HG03097 (cell line): ENCODE results near the gene PTGIR.
"Not testable (repeated sequence)": the region's sequence is repeated elsewhere in the genome, so short reads cannot be mapped to it uniquely, and the experiment has no call there.

Experiments used
- ATAC-seq: cut with Tn5 transposase; IDR thresholded peaks from one replicate; pipeline ENCODE4 v1.9.1; 2021; ENCODE audit not compliant: unreplicated experiment, low FRiP score

PTGIR gene

DNA sequence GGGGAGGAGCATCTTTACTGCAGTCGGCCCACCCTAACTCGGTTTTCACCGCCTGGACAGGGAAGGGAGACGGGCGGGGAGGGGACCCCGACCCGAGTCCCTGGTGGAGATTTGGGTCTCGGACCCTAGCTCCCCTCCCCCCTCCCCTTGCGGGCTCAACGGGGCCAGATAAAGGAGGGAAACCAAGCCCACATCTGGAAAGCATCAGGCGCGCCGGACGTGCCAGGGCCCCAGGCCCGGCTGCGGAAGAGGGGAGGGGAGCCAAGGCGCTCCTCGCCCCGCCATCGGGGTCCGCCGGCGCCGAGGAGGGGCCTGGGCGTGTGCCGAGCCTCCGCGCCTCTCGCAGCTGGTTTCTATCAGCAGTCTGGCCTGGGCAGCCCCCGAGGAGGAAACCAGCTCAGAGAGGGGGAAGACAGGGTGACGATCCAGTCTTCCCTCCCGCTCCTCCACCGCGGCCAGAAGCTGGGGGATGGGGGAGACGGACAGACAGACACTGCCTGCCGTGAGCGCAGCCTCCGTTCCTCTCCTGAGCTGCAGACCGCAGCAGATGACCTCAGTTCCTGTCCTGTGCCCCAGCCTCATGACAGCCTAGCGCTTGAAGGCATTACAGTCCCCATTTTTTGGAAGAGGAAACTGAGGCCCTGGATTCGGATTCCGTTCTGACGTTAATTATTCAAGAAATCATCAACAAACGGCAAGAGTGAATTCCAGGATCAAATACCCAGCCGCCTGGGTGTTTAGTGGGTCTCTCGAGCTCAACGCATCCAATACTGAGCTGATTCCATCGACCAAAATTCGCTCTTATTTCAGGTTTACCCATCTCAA is 14.7 kb upstream of the PTGIR start:
- ATAC-seq, result no peak

DNA sequence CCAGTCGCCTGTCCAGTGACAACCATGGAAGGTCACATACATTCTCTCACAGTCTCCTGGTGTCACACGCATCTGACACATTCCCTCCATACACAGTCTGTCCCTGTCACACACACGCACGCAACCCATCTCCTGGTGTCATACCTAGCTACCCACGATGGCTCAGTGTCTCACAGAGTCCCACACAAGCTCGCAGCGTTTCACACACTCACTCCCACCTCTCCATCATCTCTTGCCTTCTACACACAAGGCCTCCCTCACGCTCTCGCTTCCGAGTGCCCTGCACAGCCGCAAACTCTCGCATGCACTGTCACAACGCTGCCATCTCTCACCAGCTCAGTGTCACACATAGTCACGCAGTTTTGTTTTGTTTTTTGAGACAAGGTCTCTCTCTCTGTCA is 12.3 kb upstream of the PTGIR start:
- no peak for ATAC-seq

GRCh38 chr19:46635920-46636761 is 11.3 kb upstream of the PTGIR start, which contains the start of gene GNG8:
GNG8 (minus strand) TSS chr19:46636202; CDS start chr19:46634682, 1,520 bp downstream.
- no peak for ATAC-seq

DNA sequence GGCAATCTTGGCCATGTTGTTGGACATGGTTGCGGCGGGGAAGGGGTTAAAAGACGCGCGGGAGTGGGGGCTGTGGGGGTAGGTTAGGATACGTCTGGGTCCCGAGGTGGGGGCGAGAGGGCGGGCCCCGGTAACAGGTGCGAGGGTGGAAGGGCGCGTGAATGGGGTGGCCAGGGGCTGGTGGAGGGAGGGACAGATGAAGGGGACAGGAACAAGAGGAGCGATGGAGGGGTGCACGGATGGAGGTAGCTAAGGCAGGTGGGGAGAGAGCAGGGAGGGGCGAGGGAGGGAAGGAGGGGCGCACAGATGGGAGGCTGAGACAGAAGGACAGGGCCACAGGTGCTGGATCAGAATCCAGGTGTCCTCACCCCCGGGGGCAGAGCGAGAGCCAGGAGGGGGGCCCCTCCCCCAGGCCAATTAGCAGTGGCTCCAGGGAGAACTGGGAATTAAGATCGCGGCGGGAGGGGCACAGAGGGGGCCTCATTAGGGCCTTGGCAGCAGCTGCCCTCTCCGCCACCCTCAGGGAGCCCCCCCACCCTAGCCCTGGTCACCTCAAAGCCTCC is 9.8 kb upstream of the PTGIR start:
- ATAC-seq, result no peak

GRCh38 chr19:46634045-46634655 is 9.3 kb upstream of the PTGIR start:
- ATAC-seq, result no peak

DNA sequence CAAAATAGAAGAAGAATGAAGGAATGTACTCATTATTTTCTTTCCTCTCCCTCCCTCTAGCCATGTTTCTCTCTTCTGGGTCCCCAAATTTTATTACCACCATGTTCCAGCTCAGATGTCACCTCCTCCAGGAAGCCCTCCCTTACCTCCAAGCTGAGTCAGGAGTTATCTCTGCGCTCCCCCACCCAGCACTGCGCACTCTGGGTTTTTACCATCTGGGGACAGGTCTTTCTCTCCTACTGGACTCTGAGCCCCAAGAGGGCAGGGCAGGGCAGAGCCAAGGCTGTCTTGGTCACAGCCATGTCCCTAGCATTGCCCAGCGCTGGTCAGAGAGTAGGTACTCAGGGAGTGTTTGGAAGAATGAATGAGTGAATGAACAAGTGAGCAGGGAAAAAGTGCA is 8.2 kb upstream of the PTGIR start:
- no peak for ATAC-seq

GRCh38 chr19:46631481-46631880 is 6.6 kb upstream of the PTGIR start:
- ATAC-seq, result no peak

GRCh38 chr19:46630586-46631205 is 5.8 kb upstream of the PTGIR start:
- no peak for ATAC-seq

GRCh38 chr19:46629546-46630025 is 4.7 kb upstream of the PTGIR start:
- ATAC-seq, result no peak

DNA sequence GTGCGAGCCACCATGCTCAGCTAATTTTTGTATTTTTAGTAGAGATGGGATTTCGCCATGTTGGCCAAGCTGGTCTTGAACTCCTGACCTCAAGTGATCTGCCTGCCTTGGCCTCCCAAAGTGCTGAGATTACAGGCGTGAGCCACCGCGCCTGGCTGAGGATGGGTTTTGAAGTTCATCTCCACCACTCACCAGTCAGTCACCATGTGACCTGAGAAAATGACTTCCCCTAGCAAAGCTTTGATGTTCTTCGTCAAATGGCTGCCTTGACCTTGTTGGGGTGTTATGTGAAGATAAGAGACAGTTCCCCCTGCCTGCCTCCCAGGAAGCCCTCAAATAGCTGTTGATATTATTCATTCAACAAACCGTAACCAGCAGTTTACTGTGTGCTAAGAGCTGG is 4.1 kb upstream of the PTGIR start:
- not testable (repeated sequence) for ATAC-seq

- ATAC-seq, result no peak
These were observed 1.6 kb upstream of the PTGIR start for GRCh38 chr19:46626446-46626845.

DNA sequence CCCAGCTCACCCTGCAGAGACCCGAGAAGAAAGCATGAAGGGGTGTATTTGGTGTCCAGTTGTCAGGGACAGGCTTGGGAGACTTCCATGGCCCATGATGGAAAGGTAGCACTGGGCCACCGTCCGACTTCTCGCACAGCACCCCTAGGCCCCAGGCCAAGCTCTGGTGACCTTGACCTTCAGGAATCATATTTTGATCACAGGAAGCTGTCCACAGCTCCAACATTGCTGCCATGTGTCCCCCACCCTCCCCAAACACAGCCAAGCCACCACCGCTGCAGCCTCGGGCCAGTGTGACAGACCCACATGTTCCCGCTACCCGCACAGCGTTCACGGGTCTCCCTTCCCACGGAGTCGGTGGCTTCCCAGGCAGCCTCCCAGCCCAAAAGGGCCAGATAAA is 842 bp upstream of the PTGIR start:
- no peak for ATAC-seq

DNA sequence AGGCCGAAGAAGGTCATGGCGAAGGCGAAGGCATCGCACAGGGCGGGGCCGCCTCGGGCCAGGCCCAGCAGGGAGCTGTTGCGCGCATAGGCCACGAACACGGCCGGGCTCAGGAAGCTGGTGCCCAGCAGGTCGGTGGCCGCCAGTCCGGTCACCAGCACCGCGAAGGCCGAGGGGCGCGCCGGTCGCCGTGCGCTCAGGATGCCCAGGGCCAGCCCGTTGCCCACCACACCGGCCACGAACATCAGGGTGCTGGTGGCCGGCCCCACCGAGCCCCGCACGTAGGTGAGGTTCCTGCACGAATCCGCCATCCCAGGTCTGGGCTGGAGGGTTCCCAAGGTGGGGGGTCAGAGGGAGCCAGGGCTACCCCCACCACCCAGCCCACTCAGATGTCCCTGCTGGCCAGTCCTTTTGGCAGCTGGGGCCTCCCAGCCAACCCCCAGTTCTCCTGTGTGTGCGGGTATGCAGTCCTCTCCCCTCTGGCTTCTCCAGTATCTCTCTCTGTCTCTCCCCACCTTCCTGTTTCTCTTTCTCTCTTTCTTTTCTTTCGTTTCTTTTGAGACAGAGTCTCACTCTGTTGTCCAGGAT is 880 bp downstream of the PTGIR start:
- no peak for ATAC-seq

DNA sequence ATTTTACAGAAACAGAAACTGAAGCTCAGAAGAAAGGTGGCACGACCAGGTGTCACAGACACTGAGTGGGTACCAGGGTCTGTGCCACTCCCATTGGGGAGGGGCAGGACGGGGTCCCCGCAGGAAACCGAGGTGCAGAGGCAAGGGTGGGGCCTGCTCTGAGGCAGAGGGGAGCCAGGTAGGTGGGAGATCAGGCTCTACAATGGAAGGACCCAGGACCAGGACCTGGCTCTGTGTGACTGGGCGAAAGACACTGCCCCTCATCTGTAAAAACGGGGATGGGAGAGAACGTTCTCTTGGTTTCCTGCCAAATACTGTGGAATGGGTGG is 2.8 kb downstream of the PTGIR start:
- ATAC-seq, result no peak

- ATAC-seq, result no peak
These were observed 3.4 kb downstream of the PTGIR start for GRCh38 chr19:46621191-46622117.

GRCh38 chr19:46620716-46621115 is 4.2 kb downstream of the PTGIR start:
- ATAC-seq, result no peak

- no peak for ATAC-seq
These were observed 4.6 kb downstream of the PTGIR start for GRCh38 chr19:46620267-46620666.

DNA sequence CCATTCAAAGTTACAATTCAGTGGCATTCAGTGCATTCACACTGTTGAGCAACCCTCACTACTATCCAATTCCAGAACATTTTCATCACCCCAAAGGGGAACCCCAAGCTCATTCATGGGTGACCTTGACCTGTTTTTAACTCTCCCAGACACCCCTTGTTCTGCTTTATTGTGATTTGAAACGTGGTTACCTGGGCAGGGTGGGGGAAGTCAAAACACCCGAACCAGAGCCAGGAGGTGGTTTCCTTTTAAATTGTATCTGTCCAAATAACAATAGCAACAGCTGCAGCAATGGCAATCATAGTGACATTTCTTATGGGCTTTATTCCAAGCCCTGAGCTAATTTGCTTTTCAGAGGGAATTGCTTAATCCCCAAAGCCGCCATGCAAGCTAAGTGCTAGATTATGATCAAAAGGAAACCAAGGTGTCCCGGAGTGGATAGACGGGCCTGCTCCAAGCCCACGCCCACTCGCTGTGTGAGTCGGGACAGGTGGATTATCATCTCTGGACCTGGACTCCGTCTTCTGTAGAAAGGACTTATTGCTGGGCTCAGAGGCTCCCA is 6.1 kb downstream of the PTGIR start:
- ATAC-seq, result no peak

DNA sequence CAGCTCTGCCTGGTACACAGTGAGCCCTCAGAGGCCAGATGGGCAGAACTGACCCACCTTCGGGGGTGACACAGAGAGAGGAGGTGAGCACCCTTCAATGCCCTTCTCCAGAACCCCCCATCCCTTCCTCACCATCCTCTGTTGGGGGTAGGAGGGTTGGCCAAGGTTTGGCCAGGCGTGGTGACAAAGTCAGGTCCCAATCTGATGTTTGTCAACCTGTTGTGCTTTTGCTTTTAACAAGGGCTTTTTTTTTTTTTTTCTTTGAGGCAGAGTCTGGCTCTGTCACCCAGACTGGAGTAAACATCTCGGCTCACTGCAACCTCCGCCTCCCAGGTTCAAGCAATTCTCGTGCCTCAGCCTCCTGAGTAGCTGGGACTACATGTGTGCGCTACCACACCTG is 7.3 kb downstream of the PTGIR start:
- no peak for ATAC-seq
